HG03469 (cell line): ENCODE results near the gene ORC1.

ENCODE experiments used
- ATAC-seq: cut with Tn5 transposase; IDR thresholded peaks from one replicate; pipeline ENCODE4 v1.9.1; 2021; ENCODE audit warnings: mild to moderate bottlenecking, moderate library complexity, moderate number of reproducible peaks; ENCODE audit not compliant: unreplicated experiment

The ORC1 gene

DNA sequence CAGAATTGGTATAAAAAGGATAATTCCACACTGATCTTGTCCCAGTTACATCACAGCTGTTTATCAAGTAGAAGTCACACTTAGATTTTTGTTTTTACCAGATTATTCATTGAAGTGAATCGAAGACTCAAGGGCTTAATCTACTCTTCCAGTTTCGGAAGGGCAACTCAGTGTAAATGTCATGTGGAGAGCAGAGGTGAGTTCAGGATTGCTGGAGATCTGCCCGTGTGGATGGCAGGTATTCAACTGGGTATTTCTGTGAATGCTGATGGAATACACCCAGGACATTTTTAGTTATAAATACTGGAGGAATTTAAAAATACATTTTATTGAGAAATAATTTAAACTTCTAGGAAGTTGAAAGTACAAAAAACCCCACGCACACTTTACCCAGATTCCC lies 57.6 kb downstream of the ORC1 start:
- ATAC-seq, result no peak

DNA sequence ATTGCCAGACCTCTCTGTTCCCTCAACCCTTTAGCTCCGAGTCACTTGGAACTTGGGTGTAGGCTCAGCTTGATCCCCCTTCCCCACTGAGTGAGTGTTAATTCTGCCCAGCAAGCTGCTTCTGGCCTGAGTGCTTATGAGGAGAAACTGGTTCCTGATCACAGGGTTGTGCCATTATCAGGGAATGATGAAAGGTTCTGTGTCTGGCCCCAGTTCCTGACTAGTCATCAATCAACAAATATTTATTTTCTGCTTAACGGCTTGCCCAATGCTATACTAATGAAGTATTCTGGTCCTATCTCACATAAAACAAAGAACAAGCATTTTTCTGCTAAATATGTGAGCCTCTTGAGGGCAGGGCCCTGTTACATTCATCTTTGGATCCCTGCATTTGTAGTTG lies 59.0 kb downstream of the ORC1 start:
- ATAC-seq, result no peak

DNA sequence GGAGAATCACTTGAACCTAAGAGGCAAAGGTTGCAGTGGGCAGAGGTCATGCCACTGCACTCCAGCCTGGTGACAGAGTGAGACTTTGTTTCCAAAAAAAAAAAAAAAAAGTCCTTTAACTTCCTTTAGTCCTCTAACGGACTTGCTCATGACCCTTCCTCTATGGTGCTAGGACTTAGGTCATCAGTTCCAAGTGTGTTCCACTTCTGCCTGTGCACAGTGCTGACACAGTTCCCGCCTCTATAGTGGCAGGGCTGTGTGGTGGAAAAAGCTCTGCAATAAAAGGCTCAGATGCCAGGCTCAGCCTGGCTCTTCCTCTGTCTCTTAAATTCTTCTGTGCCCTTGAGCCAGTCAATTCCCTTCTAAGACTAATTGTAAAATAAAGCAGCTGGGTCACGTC lies 60.2 kb downstream of the ORC1 start:
- ATAC-seq, result no peak

DNA sequence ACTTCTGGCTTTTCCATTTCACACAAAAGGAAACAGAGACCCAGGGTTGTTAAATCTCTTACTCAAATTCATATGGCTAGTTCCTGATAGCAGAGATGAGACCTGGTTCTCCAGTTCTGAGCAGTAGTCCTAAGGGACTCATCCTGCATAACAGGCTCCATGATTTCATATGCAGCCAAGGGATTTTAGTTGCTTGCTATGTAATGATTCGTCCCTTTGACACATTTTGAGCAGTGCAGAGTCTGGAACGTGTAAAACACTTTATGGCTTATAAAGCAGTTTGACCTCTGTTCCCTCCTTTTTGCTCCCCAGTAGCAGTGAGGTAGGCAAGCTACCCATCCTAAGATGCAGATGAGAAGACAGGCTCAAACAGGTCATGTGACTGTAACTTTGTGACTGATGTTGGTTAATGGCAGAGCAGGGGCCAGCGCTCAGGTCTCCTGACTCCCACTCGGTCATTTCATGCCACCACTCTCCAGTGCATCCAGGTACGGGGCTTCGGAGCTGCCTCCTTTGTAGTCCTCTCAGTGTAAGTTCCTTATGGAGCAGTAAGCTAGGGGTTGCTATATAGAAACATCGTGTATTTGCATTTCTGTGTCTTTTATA lies 62.5 kb downstream of the ORC1 start:
- no peak for ATAC-seq

DNA sequence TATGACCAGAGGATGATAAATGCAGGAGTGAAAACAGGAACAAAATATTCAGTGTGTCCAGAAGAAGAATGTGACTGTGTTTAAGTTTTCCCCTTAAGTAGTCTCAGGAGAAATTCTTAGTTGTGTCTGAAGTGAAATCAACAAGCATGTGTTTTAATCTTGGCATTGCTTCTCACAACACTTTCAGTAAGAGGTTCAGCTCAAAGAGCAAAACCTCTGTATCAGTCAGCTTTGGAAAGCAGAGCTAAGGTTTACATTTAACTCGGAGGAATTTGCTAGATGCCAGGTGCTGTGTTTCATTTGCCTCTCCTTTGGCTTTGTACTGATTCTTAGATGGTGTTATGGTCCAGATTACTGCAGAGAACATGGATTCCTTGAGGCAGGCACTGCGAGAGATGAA lies 66.8 kb downstream of the ORC1 start:
- no peak for ATAC-seq

DNA sequence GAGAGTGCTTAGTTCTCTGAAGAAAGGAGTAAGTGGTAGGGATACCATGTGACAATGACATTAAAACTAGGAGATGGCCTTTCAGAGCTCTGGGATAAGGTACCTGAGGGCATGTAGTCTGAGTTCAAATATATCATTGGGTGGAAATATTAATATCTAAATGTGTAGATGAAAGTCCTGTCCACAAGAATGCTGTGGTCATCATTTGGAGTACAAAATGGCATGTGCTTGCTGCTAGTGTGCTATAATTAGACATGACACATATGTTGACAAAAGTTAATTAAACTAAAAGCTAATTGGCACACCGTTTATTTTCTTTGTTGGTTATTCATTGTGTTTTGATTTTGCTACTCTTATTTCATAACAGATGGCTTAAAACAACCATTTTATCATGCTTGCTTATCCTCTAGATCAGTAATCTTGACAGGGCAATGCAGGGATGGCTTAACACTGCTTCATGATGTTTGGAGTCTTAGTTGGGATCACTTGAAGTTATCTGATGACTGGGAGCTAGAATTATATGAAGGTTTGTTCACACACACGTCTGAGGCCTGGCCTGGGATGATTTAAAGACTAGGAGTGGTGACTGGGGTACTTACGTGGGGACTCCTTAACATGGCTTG lies 69.2 kb downstream of the ORC1 start:
- ATAC-seq, result no peak

DNA sequence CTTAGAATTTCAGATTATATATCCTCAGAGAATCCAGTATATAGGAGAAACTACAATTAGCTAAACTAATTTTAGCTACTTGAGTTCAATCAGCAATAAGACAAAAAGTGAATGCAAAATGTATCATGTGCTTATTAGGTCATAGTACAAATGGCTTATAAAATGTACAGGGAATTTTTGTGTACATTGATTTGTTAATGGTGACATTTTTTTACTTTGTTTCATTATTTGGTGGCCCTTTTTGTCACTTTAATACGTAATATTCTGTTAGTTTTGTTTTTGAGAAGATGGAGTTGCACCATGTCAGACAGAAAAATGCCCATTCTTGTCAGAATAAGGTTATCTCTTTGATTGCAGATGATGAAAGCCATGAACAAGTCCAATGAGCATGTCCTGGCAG lies 71.8 kb downstream of the ORC1 start:
- no peak for ATAC-seq

DNA sequence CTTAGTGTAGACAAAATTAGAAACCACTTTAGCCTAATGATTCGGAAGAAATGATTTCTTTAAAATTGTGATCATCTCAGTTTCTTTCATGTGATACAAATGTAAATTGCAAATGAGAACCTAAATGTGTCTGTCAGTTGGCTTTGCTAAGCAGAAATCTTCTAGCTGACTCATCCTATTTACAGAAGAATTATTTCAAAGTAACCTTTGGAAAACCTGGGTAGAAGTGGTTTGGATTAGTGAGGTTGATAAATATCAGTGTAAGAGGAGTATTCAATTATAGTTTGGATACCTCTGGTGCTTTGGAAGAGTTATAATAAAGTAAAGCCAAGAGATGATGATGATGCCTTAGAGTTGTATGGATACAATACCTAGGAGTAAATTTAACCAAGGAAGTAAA lies 75.6 kb downstream of the ORC1 start:
- ATAC-seq, result no peak

DNA sequence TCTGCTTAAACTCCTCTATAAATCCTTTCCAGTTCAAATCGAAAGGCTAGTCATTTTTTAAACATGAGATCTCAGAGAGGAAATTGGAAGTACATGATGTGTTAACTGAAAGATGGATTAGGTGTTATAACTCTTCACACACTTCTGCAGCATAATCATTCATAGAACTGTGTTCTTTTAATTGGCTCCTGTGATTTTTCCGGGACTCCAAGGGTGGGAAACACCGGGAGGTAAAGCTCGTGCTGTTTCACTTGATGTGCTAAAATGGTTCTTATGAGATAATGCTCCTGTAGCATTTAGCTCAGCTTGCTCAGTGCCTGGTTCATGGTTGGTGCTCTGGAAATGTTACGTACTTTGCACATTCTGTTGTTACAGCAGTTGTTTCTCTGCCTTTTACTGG lies 78.4 kb downstream of the ORC1 start:
- no peak for ATAC-seq

DNA sequence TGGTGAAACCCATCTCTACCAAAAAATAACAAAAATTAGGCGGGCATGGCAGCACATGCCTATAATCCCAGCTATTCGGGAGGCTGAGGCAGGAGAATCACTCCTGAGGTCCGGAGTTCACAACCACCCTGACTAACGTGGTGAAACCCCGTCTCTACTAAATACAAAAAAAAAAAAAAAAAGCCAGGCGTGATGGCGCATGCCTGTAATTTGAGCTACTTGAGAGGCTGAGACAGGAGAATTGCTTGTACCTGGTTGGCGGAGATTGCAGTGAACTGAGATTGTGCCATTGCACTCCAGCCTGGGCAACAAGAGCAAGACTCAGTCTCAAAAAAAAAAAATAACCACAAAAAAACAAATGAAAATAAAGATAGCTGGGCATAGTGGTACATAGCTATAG lies 80.5 kb downstream of the ORC1 start:
- ATAC-seq, result no peak
